KMS-11 (cell line): Measurements from ENCODE around the gene SYNPR.

ENCODE experiments used
- H2AFZ ChIP-seq: fragments of 200-600 bp; sonication (generic); 2 replicates; pipeline ENCODE4 v1.6.1; 2016; ENCODE audit warnings: antibody characterized with exemption, mixed run types, low read depth
- H3K27ac ChIP-seq: fragments of 200-600 bp; sonication (generic); 2 replicates; pipeline ENCODE4 v1.6.1; 2016; ENCODE audit warnings: mild to moderate bottlenecking, mixed run types
- H3K27me3 ChIP-seq: fragments of 200-600 bp; sonication (generic); 2 replicates; pipeline ENCODE4 v1.6.1; 2017; ENCODE audit warnings: mild to moderate bottlenecking, low read depth, mixed run types, moderate library complexity; ENCODE audit not compliant: insufficient read depth
- H3K36me3 ChIP-seq: fragments of 200-600 bp; sonication (generic); 2 replicates; pipeline ENCODE4 v1.6.1; 2017; ENCODE audit warnings: mild to moderate bottlenecking, mixed run types; ENCODE audit not compliant: insufficient read depth
- H3K4me1 ChIP-seq: fragments of 200-600 bp; sonication (generic); 2 replicates; pipeline ENCODE4 v1.6.1; 2016; ENCODE audit warnings: mild to moderate bottlenecking, low read depth, mixed run types; ENCODE audit not compliant: poor library complexity, severe bottlenecking
- H3K4me2 ChIP-seq: fragments of 200-600 bp; sonication (generic); 2 replicates; pipeline ENCODE4 v1.7.0; 2016; ENCODE audit warnings: mild to moderate bottlenecking, mixed run types
- H3K4me3 ChIP-seq: fragments of 200-600 bp; sonication (generic); IDR thresholded peaks from 2 replicates; pipeline ENCODE4 v1.6.1; 2017; ENCODE audit warnings: low read depth, low read length, mixed read lengths; ENCODE audit not compliant: insufficient read depth
- H3K79me2 ChIP-seq: fragments of 200-600 bp; sonication (generic); 2 replicates; pipeline ENCODE4 v1.6.1; 2016; ENCODE audit warnings: low read depth, mixed run types; ENCODE audit not compliant: insufficient read depth
- H3K9ac ChIP-seq: fragments of 200-600 bp; sonication (generic); 2 replicates; pipeline ENCODE4 v1.6.1; 2016; ENCODE audit warnings: mild to moderate bottlenecking, mixed run types
- H4K20me1 ChIP-seq: fragments of 200-600 bp; sonication (generic); 2 replicates; pipeline ENCODE4 v1.6.1; 2016; ENCODE audit warnings: mild to moderate bottlenecking, mixed run types; ENCODE audit not compliant: insufficient read depth
- TF ChIP-seq, protein P1 (sequence below): fragments of 200-600 bp; sonication (generic); conservative IDR thresholded peaks from 2 replicates; pipeline ENCODE4 v1.6.1; 2017; ENCODE audit warnings: low read depth, mild to moderate bottlenecking, antibody characterized with exemption, low read length, moderate library complexity, mixed read lengths

The SYNPR gene

DNA sequence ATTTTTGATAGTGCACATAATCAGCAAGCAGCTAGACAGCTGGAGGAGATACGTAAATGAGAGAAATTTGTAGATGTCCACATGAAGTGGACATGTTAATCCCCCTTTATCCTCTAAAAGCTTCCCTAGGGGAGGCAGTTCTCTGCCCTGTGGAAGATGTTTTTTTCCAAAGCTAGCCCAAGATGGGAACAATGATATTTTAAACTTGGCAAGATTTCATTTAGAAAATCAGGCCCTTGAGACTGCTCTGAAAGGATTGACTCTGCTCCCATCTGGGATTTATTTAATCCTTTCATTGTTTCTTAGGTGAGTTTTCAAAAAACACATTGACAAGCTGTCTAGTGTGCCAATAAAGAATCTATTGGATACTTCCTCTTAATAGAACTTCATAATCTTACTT, 92.0 kb downstream of the SYNPR start:
- Histone ChIP-seq H3K27ac (no peak overlapping the region), H3K4me2 (no peak overlapping the region), H3K27me3 (no peaks in the 10 kb centered on the region), H3K4me1 (no peaks in the 10 kb centered on the region), H3K9ac (no peak overlapping the region), H3K4me3 (no peak overlapping the region), H3K79me2 (no peaks in the 10 kb centered on the region), H2AFZ (no peak overlapping the region), H4K20me1 (no peaks in the 10 kb centered on the region), H3K36me3 (no peaks in the 10 kb centered on the region)
- TF ChIP-seq, protein P1, sequence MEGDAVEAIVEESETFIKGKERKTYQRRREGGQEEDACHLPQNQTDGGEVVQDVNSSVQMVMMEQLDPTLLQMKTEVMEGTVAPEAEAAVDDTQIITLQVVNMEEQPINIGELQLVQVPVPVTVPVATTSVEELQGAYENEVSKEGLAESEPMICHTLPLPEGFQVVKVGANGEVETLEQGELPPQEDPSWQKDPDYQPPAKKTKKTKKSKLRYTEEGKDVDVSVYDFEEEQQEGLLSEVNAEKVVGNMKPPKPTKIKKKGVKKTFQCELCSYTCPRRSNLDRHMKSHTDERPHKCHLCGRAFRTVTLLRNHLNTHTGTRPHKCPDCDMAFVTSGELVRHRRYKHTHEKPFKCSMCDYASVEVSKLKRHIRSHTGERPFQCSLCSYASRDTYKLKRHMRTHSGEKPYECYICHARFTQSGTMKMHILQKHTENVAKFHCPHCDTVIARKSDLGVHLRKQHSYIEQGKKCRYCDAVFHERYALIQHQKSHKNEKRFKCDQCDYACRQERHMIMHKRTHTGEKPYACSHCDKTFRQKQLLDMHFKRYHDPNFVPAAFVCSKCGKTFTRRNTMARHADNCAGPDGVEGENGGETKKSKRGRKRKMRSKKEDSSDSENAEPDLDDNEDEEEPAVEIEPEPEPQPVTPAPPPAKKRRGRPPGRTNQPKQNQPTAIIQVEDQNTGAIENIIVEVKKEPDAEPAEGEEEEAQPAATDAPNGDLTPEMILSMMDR: no peak

DNA sequence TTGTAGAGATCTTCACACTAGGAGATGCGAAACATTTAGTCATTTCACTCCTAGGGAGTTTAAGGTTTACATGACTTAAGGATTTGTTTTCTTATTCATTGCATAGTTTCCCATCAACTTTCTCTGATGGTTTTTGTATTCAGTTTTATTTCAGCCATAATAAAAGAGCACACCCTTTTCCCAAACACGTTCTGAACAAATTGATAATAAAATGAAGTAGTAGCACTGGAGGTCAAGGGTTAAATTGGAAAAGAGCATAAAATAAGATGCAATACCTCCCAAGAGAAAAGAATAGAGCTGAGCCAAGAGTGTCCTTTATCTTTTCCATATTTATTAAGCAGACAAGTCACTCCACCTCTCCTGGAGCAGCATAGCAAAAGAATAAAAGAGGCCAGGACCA, 104.9 kb downstream of the SYNPR start:
- Histone ChIP-seq H3K9ac (no peak overlapping the region), H3K4me1 (no peaks in the 10 kb centered on the region), H3K4me3 (no peak overlapping the region), H3K27ac (no peak overlapping the region), H3K27me3 (no peaks in the 10 kb centered on the region), H3K79me2 (no peaks in the 10 kb centered on the region), H3K36me3 (no peaks in the 10 kb centered on the region), H3K4me2 (no peak overlapping the region), H4K20me1 (no peaks in the 10 kb centered on the region), H2AFZ (no peak overlapping the region)
- TF ChIP-seq, protein P1: no peak

DNA sequence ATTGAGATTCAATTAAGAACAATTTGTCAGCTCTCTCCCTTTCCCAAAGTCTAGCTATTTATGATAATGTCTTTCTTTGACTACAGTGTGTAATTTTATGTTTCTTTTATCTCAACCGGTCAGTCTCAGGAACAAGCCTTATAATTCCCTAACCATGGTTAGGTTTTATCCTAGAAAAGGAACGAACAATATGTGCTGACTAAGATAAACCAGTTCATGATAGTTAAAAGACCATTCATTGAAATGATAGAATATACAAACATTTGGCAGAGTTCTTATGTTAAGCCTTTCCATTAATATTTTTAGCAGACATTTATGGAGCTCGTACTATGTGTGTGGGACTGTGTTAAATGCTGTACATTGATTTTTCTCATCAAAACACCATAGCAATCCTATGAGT, 106.3 kb downstream of the SYNPR start:
- H3K4me2 ChIP-seq: no peak overlapping the region

DNA sequence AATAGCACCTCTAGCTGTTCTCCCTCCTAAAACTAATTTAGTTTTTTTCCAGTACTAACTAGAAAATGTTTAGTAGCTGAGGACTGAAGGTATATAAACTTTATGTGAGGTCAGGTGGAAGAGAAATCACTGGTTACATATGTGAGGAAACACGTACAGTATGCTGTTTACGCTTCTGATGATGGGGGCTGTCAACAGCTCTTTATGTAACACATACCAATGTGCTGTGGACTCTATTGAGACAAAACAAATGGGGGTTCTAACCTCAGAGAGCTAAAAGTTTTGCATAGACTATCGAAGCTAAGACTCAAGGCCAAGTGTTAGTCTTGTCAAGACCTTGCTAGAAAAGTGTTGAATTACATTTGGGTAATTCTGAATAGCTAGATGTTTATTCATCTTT, 107.5 kb downstream of the SYNPR start:
- no peak overlapping the region for H3K4me3 ChIP-seq
- H3K27ac ChIP-seq: no peak overlapping the region
- no peak overlapping the region for H3K9ac ChIP-seq
- no peak overlapping the region for H2AFZ ChIP-seq
- H3K27me3 ChIP-seq: no peaks in the 10 kb centered on the region
- TF ChIP-seq, protein P1: no peak
- H3K4me2 ChIP-seq: no peak overlapping the region
- H3K4me1 ChIP-seq: no peaks in the 10 kb centered on the region
- H4K20me1 ChIP-seq: no peaks in the 10 kb centered on the region
- no peaks in the 10 kb centered on the region for H3K79me2 ChIP-seq
- no peaks in the 10 kb centered on the region for H3K36me3 ChIP-seq

More for the DNA sequence above, 106.3 kb downstream of the SYNPR start:
- no peak overlapping the region for H3K27ac ChIP-seq
- no peaks in the 10 kb centered on the region for H3K4me1 ChIP-seq
- no peaks in the 10 kb centered on the region for H4K20me1 ChIP-seq
- H2AFZ ChIP-seq: no peak overlapping the region
- no peaks in the 10 kb centered on the region for H3K79me2 ChIP-seq
- no peaks in the 10 kb centered on the region for H3K27me3 ChIP-seq
- H3K9ac ChIP-seq: no peak overlapping the region
- TF ChIP-seq, protein P1: no peak
- H3K4me3 ChIP-seq: no peak overlapping the region
- no peaks in the 10 kb centered on the region for H3K36me3 ChIP-seq

DNA sequence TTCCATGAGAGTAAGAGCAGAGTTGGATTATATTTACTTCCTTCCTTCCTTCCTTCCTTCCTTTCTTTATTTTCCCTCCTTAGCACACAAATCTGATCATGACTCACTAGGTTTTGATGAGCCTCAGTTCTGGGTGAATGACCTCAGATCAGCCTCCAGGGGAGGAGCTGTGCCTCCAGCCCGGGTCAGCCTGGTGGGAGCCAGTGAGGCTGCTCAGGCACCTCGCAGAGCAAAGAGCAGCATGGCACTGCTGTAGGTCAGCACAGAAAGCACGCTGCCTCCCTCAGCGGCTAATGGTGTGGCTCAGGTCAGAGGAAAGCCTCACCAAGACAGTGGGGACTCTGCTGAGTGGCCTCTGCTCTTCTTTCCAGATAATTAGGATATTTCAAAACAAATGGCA, 108.5 kb downstream of the SYNPR start:
- Histone ChIP-seq H3K79me2 (no peaks in the 10 kb centered on the region), H2AFZ (no peak overlapping the region), H3K36me3 (no peaks in the 10 kb centered on the region), H3K4me3 (no peak overlapping the region), H4K20me1 (no peaks in the 10 kb centered on the region), H3K27ac (no peak overlapping the region), H3K27me3 (no peaks in the 10 kb centered on the region), H3K4me2 (no peak overlapping the region), H3K4me1 (no peaks in the 10 kb centered on the region), H3K9ac (no peak overlapping the region)
- TF ChIP-seq, protein P1: no peak
